Measurements from ENCODE around the gene SLC38A8.

The SLC38A8 gene

DNA sequence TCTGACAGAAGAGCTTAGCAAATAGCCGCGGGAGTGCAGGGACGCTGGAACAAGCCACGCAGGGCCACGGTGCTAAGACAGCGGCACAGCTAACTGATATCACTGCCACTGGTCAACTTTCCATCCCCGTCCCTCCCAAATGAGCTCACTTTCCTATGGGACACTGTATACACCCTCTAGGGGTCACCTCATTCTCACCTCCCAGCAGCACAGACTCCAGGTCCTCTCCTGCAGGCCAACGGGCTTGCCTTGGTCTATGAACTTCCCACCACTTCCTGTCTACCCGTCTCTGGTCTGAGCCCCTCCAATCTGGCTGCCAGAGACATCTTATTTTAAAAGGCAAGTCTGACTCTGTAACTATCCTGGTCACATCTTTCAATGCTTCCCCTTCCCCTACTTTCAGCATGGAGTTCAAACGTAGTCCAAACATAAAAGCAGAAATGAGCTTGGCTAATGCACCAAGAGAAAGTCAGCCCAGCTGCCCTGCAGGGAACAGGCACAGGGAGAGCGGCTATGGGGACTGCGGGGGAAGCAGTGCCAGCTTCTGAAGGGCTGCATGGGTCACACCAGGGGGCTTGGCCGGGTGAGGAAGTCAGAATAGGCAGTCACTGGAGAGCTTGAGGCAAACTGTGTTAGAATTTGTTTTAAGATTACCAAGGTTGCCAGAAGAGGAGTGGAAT, 26.3 kb upstream of the SLC38A8 start:
- no peak for DNase-seq (ENCODE audit: low spot score)

DNA sequence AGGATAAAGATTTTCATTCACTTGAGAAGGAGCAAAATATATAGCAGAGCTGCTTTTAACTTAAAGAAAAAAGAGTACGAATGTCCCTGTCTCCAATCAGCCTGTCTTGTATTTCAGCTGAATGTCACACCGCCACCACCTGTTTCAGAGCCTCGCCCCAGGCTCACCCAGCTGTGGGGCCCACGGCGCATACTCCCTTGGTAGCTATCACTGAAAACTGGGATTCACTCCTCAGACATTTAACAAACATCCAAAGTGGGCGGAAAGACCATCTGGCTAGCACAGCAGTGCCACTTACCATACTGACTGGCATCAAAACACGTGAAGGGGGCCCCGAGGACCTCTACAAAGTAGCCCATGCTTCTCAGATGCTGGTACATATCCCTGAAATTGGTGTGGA, 25.4 kb upstream of the SLC38A8 start:
- no peak for DNase-seq (ENCODE audit: low spot score)

DNA sequence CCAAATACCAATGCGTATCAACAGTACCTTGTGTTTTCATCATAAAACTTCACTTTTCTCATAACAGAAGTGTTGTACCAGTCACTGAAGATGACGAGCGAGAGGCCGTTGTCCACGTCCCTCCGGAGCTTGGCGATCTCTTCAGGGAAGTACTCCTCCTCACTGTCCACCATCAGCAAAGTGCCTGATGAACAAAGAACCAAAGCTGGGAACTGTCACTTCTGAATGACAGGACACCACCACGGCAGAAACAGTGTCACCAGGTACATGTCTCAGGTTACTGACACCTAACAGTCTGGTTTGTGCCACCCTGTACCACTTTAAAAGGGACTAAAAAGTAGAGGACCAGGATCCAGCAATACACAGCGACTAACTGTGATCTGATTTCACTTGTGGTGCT, 25.0 kb upstream of the SLC38A8 start:
- DNase-seq (ENCODE audit: low spot score), result no peak

GRCh38 chr16:84065536-84066132, 23.0 kb upstream of the SLC38A8 start:
- DNase-seq (ENCODE audit: low spot score), result peak; percentile 67

DNA sequence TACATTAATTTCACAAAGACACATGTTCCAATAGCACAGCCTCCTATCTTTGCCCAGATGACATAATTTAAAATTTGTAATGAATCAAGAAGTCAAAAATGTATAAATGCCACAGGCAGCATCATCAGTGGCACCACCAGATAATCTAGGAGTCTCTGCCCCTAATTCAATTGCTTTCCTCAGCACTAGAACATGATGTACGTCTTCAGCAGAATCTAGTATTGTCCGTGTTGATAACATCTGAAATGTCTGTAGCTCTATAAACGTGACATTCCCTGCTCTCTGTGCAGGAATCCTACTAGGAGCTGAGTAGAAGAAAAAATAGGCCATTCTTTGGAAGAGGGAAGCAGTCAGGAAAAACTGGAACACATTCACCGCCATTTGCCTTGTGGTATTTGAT, 21.4 kb upstream of the SLC38A8 start:
- DNase-seq (ENCODE audit: low spot score), result no peak

GRCh38 chr16:84062734-84063640, 20.4 kb upstream of the SLC38A8 start:
- DNase-seq (ENCODE audit: low spot score), result peak; percentile 91

- DNase-seq (ENCODE audit: low spot score), result no peak
These were observed 18.7 kb upstream of the SLC38A8 start for GRCh38 chr16:84061236-84061819.

DNA sequence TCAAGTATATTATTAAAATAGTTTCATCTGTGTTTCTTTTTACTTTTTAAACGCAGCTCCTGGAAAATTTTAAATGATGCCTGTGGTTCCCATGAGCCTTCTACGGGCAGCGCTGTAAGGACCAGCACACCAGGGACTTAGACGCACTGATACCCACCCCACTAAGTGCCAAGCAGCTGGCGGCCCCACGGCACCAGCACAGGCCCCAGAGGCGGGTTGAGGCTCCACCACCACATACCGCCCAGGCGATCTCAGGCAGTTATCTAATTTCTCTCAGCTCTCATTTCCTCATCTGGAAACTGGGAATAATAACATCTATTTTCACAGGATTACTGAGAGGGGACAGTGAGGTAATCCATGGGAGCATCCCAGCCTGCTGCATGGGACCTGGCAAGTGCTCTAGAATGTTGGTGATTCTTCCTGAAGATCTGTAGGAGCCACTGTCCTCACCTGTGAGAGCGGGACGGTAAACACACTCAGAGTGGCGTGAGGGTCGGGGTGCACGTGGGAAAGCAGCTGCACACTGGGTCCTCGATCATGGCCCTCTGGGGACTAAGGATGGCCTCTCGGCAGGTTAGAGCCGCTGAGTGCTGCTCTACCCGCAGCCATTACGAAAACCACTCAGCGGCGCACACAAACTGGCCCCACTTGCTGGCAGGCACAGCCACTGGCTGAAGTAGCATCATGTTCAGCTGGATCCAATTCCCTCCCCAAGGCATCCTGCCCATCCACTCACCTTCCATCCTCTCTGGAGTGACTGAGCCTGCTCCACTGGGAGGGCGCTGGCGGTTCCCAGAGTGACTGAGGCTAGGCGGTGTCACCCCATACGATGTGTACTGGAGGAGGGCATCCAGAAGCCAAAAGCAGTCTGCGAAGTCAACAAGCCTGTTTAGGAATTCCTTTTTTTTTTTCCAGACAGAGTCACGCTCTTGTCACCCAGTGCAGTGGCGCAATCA, 17.6 kb upstream of the SLC38A8 start:
- DNase-seq (ENCODE audit: low spot score), result no peak

GRCh38 chr16:84059111-84059510, 16.5 kb upstream of the SLC38A8 start:
- no peak for DNase-seq (ENCODE audit: low spot score)

- no peak for DNase-seq (ENCODE audit: low spot score)
These were observed 16.1 kb upstream of the SLC38A8 start for GRCh38 chr16:84058664-84059063.

GRCh38 chr16:84058211-84058610, 15.6 kb upstream of the SLC38A8 start:
- no peak for DNase-seq (ENCODE audit: low spot score)

- no peak for DNase-seq (ENCODE audit: low spot score)
These were observed 14.3 kb upstream of the SLC38A8 start for GRCh38 chr16:84056933-84057332.

GRCh38 chr16:84055801-84056634, 13.4 kb upstream of the SLC38A8 start:
- no peak for DNase-seq (ENCODE audit: low spot score)

DNA sequence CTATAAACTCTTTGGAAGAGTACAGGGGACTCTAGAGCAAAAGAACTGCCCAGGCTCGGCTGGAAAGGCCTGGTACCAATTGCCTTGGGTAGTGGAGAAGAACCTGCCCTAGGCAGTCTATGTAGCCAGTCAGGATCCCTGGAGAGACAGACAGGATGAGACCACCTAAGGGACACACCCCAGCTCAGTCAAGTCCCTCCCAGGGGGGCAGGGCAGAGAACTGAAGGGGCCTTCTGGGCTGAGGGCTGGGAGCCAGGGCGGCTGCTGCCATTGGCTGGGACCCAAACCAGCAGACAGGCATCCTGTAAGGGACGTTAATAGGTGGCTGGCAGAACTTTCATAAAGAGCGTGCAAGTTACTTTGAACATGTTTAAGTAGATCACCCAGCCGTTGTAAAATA, 12.8 kb upstream of the SLC38A8 start:
- DNase-seq (ENCODE audit: low spot score), result no peak

DNA sequence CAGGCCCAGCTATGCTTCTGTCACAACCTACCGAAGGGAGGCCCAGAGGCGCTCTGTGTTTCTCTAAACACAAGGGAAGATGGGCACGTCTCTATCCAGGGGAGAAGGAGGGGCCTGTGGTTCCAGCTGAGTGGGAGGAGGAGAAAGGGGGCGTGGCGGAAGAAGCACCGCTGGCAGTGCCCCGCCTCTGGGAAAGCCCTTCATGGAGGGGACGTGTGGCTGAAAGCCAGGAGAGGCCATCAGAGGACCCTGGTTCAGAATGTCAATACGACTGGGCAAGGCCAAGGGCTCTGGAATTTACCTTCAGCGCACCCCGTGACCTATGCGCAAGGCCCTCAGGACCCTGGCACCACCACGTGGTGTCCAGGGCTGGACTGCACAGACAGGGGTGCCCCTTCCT, 12.3 kb upstream of the SLC38A8 start:
- DNase-seq (ENCODE audit: low spot score), result no peak

DNA sequence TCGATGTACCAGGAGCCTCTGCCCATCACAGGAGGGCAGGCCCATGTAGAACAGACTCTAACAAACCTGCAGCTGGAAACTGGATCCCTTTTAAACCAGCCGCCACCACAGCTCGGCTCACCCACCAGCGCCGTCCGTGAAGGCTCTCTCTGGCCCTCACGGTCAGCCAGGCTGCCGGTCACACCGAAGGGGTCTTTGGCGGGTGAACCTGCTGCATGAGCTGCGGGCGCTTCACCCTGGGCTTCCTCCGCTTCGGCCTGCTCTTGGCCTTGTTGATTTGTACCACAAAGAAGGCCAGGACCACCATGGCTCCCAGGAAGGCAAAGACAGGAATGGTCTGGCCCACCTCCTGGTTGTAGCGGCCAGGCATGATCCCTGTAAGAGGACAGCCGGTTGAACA, 11.7 kb upstream of the SLC38A8 start:
- DNase-seq (ENCODE audit: low spot score), result no peak

GRCh38 chr16:84053237-84053636, 10.6 kb upstream of the SLC38A8 start:
- no peak for DNase-seq (ENCODE audit: low spot score)

DNA sequence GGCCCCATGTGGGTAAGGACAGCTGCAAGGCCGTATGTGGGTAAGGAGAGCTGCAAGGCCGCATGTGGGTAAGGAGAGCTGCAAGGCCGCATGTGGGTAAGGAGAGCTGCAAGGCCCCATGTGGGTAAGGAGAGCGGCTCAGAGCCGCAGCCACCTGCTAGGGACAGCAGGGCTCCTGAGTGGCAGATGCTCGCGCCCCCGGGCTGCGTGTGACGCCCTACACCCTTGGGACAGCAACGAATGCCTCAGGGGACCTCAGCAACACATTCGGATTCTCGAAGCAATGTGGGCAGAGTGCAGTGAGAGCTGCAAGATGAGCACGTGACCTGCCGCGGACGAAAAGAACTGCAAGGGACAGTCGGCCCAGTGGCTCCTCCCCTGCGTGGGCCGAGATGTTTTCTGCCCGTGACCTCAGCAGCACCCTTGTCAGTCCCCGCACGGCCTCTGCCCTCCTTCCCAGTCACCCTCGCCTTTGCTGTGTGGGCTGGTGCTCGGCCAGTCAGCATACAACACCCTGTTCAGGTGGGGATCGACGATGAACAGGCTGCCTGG, 9.6 kb upstream of the SLC38A8 start:
- no peak for DNase-seq (ENCODE audit: low spot score)

DNA sequence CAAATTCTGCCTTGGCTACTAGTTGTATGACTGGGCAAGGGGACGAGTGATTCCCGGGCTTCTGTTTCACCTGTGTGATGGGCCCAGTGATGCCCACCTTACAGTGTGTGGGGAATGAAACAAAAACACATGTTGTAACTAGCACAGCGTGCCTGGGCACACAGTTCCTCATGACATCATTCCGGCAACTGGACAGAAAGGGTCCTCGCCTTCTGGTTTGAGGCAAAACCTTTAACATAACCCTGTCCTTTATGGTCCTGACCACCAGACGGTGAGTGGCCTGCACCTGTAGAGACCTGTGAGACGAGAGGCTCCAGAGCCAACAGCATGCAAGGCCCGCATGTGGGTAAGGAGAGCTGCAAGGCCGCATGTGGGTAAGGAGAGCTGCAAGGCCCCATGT, 7.7 kb upstream of the SLC38A8 start:
- DNase-seq (ENCODE audit: low spot score), result no peak

- DNase-seq (ENCODE audit: low spot score), result no peak
These were observed 6.9 kb upstream of the SLC38A8 start for GRCh38 chr16:84049403-84050060.

Measured in AG08395 (cell line).